Subcutaneous adipose tissue (tissue), 4 donors: ENCODE results near the gene C2orf72. TPM values are rescaled to one million over a fixed set of nuclear protein-coding genes. Genes with fewer than 3 reads are reported as not detected.

Source experiments
- total RNA-seq, 4 donors: library from RNA; depleted of rRNA; stranded (reverse); fragments of >200 nt; gene quantifications; one replicate each; pipeline ENCODE4 v1.1.0, GENCODE V29; 2016
- TF ChIP-seq, protein P1 (sequence below): fragments of 450-650 bp; IDR thresholded peaks from one replicate; pipeline ENCODE4 v1.5.1; 2016; ENCODE audit warnings: low read depth, mild to moderate bottlenecking, control low read depth, antibody characterized with exemption, moderate library complexity

C2orf72 gene
- total RNA-seq, 4 donors from 2014 or later = 0.17 to 1.3 (median 0.49) TPM; not detected in 1

DNA sequence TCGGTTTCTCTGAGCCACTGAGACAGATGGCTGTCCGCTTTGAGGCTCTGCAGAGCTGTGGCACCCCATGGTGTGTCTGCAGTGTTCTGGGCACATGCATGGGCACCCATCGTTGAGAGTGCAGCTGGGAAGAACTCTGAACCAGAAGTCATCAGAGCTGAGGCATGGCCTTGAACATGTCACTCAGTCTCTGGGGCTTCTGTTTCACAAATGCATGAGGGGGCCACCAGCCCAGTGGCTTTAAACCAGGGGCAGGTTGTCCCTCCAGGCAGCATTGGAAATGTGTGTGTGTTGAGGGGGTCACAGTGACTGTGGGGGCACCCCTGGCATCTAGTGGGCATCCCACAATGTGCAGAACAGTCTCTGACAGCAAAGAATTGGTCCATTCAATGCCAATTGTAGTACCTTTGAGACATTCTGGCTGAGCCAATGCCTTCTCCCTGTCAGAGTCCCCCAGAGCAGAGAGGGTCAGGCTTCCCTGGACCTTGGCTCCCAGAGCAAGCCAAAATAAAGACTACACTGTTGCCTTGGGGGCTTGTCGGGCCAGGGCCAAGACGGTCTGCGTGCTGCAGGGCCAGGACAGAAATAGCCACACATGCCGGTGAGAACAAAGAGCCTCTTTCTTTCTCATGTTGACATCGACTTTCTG lies 10.1 kb downstream of the C2orf72 start:
- TF ChIP-seq, protein P1, sequence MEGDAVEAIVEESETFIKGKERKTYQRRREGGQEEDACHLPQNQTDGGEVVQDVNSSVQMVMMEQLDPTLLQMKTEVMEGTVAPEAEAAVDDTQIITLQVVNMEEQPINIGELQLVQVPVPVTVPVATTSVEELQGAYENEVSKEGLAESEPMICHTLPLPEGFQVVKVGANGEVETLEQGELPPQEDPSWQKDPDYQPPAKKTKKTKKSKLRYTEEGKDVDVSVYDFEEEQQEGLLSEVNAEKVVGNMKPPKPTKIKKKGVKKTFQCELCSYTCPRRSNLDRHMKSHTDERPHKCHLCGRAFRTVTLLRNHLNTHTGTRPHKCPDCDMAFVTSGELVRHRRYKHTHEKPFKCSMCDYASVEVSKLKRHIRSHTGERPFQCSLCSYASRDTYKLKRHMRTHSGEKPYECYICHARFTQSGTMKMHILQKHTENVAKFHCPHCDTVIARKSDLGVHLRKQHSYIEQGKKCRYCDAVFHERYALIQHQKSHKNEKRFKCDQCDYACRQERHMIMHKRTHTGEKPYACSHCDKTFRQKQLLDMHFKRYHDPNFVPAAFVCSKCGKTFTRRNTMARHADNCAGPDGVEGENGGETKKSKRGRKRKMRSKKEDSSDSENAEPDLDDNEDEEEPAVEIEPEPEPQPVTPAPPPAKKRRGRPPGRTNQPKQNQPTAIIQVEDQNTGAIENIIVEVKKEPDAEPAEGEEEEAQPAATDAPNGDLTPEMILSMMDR = no peak

DNA sequence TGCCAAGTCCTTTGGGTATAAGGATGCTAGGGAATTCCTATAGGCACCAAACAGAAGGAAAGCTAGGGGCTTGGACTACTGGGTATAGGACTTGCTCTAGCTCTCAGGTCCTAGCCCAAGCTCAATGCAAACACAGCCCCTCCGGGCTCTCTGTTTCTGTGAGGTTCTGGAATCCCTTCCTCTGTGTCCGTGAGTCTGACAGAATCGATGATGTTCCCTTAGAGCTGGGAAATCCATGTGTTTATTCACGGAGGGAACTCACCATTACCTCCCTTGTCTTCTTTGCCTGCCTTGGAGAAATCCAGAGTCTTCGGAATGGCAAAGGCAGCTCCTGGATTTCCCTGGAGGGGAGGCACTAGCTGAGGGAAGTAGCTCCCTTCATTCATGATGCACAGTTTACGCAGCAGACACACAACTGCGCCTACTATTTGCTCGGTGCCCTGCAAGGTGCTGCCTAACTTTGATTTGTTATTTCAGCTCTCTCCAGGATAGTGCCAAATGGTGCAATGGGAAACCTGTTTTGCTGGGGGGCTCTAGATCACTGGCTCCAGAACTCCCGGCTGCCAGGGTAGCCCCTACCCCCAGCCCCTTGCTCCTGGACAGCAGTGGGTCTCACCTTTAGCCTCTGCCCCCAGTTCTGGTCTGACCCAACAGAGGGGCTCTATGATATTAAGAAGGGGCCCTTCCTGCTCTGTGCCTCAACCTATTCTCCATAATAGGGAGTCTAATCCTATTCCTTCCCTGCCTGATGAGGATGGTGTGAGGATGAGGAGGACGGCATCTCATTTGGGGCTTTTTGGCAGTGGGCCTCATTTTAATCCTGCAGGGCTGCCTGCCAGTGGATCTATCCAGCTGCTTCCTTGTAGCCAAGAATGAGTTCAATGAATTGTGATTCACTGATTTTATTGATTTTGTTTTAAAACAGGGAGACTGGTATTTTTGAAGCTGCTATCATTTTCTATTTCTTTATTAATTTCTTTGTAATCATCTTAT lies 10.9 kb downstream of the C2orf72 start:
- TF ChIP-seq, protein P1 = no peak

DNA sequence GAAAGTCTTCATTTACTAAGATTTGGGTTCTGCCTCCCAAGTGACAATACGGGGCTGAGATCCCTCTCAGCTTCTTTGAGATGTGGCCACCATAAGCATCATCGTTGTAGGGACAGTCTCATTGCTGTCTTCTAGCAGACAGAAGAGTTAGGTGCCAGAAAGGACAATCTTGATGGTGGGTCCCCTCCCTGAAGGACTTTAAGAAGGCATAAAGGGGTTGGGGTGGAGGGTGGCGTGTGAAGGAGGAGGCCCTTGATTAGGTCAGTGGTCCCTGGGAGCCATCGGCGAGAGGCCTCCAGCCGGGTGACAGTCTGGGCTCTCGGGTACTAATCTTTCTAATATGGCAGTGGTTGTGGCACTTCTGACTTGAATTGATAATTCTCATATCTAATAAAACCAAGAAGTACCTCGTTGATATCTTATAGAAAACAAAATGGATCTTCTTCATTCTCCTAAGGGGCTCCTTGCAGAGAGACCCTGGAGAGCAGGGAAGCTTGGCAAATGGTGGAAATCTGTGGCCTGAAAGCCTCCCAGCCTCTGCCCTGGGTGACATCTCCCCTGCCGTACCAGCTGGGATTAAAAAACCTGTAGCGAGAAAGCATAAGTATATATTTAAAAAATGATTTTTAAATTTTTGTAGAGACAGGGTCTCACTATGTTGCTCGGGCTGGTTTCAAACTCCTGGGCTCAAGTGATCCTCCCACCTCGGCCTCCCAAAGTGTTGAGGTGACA lies 12.1 kb downstream of the C2orf72 start:
- TF ChIP-seq, protein P1 = no peak

DNA sequence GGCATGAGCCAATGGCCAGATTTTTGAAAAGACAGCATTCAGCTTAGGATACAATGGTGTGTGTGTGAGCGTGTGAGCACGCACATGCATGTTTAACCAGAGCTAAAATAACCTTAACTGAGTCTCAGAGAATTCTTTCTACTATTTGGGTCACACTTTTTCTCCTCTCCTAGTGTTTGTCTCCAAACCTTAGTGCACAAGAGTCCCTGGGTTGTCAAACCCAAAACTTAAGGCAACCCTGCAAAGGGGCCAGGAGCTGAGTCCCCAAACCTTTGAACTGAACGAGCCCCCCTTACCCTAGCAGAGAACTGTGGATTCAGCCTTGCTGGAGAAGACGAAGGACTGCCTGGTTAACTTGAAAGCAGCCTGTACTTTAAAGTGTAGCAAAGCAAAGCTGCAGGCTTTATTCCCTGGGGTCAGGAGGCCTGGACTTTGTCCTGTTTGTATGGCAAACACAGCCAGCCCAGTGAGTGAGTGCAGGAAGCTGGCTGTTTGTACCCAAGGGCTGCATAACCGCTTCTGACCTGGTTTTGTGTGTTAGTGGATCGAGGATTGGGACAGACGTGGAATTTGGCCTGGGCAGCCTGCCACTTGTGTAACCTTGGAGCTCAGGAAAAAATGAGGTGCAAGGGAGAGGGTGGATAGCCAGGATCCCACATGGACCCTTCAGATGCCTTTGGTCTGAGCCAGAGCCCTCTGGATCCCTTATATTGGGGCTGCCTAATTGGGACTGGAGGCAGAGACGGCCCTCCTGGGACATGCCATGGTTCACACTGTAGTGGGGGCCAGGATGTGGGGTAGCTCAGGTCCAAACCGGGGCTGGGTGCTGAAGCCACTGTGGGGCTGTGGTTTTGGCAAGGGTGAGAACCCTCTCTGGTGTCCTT lies 12.9 kb downstream of the C2orf72 start:
- TF ChIP-seq, protein P1 = no peak

DNA sequence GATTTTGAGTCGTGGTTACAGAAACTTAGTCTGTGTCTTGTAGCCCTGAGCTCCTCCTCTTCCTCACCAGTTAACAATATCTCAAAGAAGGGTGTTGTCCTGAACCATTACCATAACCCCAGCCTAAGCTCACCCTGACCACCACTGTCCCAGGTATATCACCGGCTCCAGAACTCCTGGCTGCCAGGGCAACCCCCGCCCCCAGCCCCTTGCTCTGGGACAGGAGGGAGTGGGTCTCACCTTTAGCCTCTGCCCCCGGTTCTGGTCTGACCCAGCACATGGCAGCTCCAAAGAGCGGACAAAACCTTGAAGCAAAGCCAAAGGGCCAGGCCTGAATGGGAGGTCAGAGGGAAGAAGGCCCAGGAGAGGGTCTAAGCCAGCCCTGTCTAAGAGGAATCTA lies 13.8 kb downstream of the C2orf72 start:
- TF ChIP-seq, protein P1 = no peak

DNA sequence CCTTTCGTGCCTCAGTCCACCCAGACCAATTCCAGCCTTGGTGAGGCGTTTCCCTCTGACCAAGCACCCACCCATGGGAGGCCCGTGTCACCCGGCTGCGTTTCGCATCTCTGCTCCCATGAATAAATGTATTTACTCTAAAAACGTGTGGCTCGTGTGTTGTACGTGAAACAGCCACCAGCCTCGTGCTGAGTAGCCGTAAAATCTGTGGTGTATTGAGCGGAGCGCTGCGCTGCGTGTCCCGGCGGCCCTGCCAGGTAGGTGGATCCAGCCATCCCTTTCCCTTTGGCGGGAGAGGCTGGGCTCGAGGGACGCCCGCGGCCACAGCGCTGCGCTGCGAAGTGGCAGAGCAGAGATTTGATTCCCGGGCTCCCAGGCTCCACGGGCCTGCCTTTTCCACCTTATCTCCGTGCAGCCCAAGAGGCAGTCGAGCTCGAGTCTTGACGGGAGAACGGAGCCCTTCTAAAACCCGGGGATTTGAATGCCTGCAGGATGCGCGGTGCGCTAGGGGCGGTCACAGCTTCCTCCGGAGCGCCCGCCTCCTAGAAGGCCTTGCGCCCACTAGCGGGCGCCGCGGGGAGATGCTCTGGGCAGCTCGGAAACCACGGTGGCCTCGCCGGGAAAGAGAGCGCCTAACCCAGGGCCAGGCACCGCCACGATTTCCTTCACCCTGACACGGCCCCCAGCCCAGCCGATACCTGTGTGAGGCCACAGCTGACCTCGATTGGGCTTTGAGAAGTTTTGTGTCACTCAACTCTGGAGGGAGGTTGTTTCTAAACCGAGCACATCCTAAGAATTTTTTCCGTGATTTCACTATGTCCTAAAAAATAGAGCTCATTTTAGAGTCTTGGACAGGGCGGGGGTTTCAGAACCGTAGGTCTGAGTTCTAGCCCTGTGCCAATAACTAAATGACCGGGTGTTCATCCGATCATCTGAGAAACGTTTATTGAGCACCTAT lies 15.4 kb downstream of the C2orf72 start:
- TF ChIP-seq, protein P1 = no peak
